GM18502 (cell line): Measurements from ENCODE around the gene HOMER1.
"Not testable (repeated sequence)": the region's sequence is repeated elsewhere in the genome, so short reads cannot be mapped to it uniquely, and the experiment has no call there.

ENCODE experiments used
- ATAC-seq: cut with Tn5 transposase; IDR thresholded peaks from one replicate; pipeline ENCODE4 v1.9.1; 2021; ENCODE audit warnings: mild to moderate bottlenecking; ENCODE audit not compliant: unreplicated experiment, poor library complexity

Gene HOMER1

GRCh38 chr5:79436224-79436623 lies 77.7 kb downstream of the HOMER1 start:
- no peak for ATAC-seq

DNA sequence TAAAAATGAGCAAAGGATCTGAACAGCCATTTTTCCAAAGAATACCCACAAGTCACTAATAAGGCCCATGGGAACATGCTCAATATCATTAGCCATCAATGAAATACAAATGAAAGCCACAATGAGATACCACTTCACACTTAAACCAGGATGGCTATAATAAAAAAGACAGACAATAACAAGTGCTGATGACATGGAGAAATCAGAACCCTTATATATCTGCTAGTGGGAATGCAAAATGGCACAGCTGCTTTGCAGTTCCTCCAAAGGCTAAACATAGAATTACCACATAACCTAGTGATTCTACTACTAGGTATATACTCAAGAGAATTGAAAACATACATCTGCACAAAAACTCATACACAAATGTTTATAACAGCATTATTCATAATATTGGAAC lies 83.7 kb downstream of the HOMER1 start:
- no peak for ATAC-seq

DNA sequence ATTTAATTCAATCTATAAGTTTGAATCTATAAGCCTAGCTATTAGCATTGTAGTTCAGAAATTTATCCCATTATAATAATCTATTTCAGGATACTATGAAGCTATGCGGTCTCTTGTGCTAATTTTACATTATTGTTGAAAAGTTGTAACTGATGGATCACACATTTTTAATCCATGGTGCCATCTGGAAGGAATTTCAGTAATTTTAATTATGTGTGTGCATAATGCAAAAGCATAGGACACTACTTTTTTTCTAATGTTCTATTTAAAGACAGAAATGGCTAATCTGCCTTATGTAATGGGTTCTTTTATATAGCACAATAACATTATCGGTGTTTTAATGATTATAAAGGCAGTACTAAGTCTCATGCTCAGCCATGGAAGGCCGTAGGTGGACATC lies 90.6 kb downstream of the HOMER1 start:
- ATAC-seq, result no peak

DNA sequence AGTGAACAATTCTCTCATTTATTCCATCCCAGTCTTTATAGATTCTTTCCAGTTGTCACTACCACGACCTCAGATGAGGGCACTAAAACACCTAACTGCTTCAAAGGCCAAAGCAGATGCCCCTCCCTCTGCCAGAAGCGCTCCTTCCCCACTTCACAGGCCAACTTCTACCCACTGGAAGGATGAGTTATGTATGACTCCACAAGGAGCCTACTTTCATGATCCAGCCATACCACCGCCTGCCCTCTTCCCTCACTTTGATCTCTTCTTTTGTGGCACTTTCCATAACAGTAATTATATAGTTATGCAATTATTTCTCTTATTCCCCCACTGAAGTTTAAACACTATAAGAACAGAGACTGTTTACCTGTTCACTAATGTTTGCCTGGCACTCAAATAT lies 93.7 kb downstream of the HOMER1 start:
- ATAC-seq, result no peak

DNA sequence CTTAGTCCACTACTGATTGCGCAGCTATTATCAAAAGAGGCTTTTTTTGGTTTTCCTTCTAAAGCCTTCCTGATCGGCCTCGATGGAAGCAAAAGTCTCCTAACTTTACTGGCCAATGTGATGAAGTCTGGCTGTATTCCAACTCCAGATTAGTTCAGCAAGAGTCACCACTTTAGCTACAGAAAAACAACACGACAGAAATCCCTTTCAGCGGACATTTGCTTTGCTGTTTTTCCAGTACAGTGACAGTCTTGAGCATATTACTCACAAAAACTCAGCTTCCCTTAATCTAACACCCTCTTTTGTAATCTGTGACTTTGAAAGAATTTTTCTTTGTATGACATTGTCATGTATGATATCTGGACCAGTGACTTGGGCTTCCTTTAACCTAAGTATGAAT lies 95.7 kb downstream of the HOMER1 start:
- ATAC-seq, result no peak

- no peak for ATAC-seq
Measured at GRCh38 chr5:79417495-79417894, 96.4 kb downstream of the HOMER1 start.

DNA sequence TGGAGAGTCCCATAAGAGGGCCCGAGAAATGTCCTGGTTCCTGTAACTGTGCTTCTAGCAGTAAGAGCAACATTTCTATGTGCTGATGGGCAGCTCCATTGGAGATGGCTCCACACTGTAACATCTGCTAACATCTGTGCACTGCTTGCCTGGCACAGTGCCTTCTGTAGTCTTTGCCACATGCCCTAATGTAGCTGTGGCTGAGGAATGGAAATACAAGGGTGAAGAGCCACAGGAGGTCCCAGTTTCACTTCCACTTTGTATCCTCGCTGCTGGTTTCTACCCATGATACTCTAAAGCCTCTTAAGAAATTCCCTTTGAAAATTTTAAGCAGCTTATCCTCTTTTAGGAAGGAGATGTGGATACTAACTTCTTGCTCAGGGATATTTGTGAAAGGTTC lies 97.4 kb downstream of the HOMER1 start:
- ATAC-seq, result peak; percentile 96

GRCh38 chr5:79413112-79413511 lies 100.8 kb downstream of the HOMER1 start:
- ATAC-seq, result no peak

GRCh38 chr5:79408028-79408427 lies 105.9 kb downstream of the HOMER1 start:
- ATAC-seq, result no peak

GRCh38 chr5:79407591-79407990 lies 106.3 kb downstream of the HOMER1 start:
- no peak for ATAC-seq

- no peak for ATAC-seq
Measured at GRCh38 chr5:79401216-79401615, 112.7 kb downstream of the HOMER1 start.

- no peak for ATAC-seq
Measured at GRCh38 chr5:79399046-79399445, 114.9 kb downstream of the HOMER1 start.

DNA sequence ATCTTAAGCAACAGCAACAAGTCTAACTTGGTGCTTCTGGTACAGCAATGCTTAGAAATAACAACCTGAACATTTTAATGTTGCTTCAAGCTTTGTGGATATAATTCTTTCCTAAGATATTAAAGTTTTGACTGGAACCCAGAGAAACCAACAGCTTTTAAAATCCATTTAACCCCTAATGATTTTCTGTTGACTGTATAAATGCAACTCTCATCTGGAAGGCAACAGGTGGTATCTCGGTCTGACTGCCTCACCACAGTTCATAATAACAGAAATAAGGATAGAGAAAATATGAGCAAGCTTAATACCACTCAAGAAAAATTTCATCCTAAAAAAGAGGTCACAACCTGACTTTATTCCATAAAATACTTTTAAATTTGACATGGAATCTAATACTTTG lies 116.9 kb downstream of the HOMER1 start:
- no peak for ATAC-seq

DNA sequence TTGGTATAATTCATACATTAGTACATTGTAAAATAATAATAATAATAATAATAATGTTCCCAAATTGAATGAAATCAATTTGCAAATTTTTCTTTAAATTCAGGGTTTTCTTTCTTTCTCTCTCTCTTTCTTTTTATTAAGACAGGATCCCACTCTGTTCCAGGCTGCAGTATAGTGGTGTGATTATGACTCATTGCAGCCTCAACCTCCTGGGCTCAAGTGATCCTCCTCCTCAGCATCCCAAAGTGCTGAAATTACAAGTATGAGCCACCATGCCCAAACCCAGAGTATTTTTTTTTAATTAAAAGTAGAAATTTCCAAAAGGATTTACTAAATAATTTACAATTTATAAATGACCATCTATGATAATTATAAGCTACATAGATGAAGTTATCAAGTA lies 117.7 kb downstream of the HOMER1 start:
- ATAC-seq, result no peak

DNA sequence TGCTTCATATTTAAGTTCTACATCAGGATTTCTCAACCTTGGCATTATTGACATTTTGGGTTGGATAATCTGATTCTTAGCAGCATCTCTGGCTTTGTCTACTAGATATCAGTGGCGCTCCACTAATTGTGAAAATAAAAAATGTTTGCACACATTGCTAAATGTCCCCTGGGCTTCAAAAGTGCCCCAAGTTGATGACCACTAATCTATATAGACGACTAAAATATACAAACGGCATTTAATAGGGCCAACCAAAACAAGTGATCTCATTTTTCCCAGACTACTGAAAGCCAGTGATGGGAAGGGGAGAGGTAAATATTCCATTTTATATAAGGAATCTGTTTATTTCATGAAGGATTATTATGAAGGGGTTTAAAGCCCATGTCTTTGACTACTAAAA lies 118.6 kb downstream of the HOMER1 start:
- no peak for ATAC-seq

GRCh38 chr5:79392776-79393175 lies 121.2 kb downstream of the HOMER1 start:
- ATAC-seq, result no peak

GRCh38 chr5:79386679-79387078 lies 127.3 kb downstream of the HOMER1 start:
- ATAC-seq, result no peak

GRCh38 chr5:79385126-79385525 lies 128.8 kb downstream of the HOMER1 start:
- not testable (repeated sequence) for ATAC-seq

- ATAC-seq, result no peak
Measured at GRCh38 chr5:79378510-79379186, 135.3 kb downstream of the HOMER1 start.

DNA sequence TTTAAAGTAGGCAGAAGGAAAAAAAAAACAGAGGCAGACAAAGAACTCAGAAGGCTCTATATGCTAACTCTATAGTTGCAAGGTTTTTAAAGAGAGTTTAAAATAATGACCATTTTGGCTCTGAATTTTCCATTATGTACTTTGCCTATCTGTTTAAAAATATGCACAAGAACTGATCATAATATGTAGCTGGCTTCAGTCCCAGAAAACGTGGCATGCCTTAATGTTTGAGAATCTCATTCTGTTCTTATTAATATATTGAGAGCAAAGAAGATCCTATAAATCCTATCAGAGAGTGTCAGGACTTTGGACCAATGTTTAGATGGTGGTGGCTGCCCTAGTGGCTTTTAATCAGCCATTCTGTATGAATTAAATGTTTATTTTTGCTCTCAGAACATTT lies 156.5 kb downstream of the HOMER1 start:
- no peak for ATAC-seq

DNA sequence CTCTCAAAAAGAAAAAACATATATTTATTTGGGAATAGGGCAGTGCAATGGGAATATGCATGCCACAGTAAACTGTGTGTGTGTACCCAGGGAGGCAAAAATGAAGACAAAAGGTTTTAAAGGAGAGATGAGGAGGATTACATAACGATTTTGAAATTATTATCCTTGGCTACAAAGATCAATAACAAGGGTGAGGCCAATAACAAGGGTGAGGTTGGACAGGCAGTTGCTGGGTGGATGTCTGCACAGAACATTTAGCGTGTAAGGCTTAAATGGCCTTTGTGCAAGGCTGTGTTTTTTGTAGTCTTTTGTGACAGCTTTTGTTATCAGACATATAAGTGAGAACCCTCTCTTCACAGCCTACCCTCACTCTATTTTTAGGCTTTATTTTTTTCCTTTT lies 164.1 kb downstream of the HOMER1 start:
- ATAC-seq, result no peak

GRCh38 chr5:79349047-79349446 lies 164.9 kb downstream of the HOMER1 start:
- ATAC-seq, result no peak

DNA sequence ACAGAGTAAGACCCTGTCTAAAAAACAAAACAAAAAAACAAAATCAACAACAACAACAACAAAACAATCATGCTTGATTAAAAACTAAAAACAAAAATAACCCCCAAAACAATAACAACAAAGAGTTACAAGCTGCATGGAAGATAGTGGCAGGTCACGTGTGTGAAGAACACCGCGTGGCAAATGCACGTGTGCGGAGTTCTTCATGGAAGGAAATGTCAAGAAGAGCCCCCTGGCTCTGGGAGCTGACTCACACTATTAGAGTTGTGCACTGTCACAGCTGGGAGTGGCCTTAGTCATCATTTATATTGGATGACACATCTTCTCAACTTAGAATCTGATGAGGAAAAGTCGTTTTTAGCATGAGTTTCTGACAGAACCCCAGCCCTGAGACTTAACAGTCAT lies 167.5 kb downstream of the HOMER1 start:
- no peak for ATAC-seq
